Stimulated activated memory B cell treated with anti-CD40 and anti-IgM and Interleukin-4, amounts not matched to agents 10 μg/mL and 1 μg/mL and 100 μg/mL, for 72 hours (primary cell): ENCODE measurements around the gene ANKMY1.
"Not testable (repeated sequence)": the region's sequence is repeated elsewhere in the genome, so short reads cannot be mapped to it uniquely, and the experiment has no call there.

Source experiments
- ATAC-seq: fragments of 150-1000 bp; cut with Tn5 transposase; 2 replicates; pipeline ENCODE4 v1.10.0; 2021
- H3K27ac Mint-ChIP-seq: one replicate; pipeline ENCODE4 v1.8.0; 2022; ENCODE audit warnings: mild to moderate bottlenecking, mixed read lengths
- H3K27me3 Mint-ChIP-seq: one replicate; pipeline ENCODE4 v1.8.0; 2022; ENCODE audit warnings: mixed read lengths
- H3K36me3 Mint-ChIP-seq: one replicate; pipeline ENCODE4 v1.8.0; 2022; ENCODE audit warnings: mixed read lengths
- H3K4me1 Mint-ChIP-seq: one replicate; pipeline ENCODE4 v1.8.0; 2022; ENCODE audit warnings: mixed read lengths
- H3K4me3 Mint-ChIP-seq: one replicate; pipeline ENCODE4 v1.8.0; 2022; ENCODE audit warnings: mild to moderate bottlenecking, moderate library complexity, mixed read lengths
- H3K9me3 Mint-ChIP-seq: one replicate; pipeline ENCODE4 v1.8.0; 2022; ENCODE audit warnings: mixed read lengths

ANKMY1 gene

GRCh38 chr2:240530181-240530580 is 27.6 kb downstream of the ANKMY1 start:
- H3K36me3 Mint-ChIP-seq = peaks cover 90% of the 10 kb centered on the region
- H3K9me3 Mint-ChIP-seq = peaks cover 24% of the 10 kb centered on the region
- ATAC-seq = no peak
- H3K27ac Mint-ChIP-seq = no peak overlapping the region
- no peak overlapping the region for H3K4me3 Mint-ChIP-seq
- H3K27me3 Mint-ChIP-seq = no peaks in the 10 kb centered on the region
- peaks cover 11% of the 10 kb centered on the region for H3K4me1 Mint-ChIP-seq

- peaks cover 24% of the 10 kb centered on the region for H3K9me3 Mint-ChIP-seq
- no peak overlapping the region for H3K27ac Mint-ChIP-seq
- H3K4me3 Mint-ChIP-seq = no peak overlapping the region
- no peak for ATAC-seq
- peaks cover 11% of the 10 kb centered on the region for H3K4me1 Mint-ChIP-seq
- peaks cover 90% of the 10 kb centered on the region for H3K36me3 Mint-ChIP-seq
- no peaks in the 10 kb centered on the region for H3K27me3 Mint-ChIP-seq
Measured at GRCh38 chr2:240529344-240529999, 28.3 kb downstream of the ANKMY1 start.

GRCh38 chr2:240528406-240529040 is 29.3 kb downstream of the ANKMY1 start:
- Mint-ChIP-seq H3K4me1 (peaks cover 11% of the 10 kb centered on the region), H3K27ac (no peak overlapping the region), H3K4me3 (no peak overlapping the region), H3K36me3 (peaks cover 91% of the 10 kb centered on the region), H3K9me3 (peaks cover 22% of the 10 kb centered on the region), H3K27me3 (no peaks in the 10 kb centered on the region)
- ATAC-seq = no peak

- H3K36me3 Mint-ChIP-seq = peaks cover 94% of the 10 kb centered on the region
- ATAC-seq = no peak
- peaks cover 23% of the 10 kb centered on the region for H3K9me3 Mint-ChIP-seq
- peaks cover 11% of the 10 kb centered on the region for H3K4me1 Mint-ChIP-seq
- no peak overlapping the region for H3K27ac Mint-ChIP-seq
- no peak overlapping the region for H3K4me3 Mint-ChIP-seq
- no peaks in the 10 kb centered on the region for H3K27me3 Mint-ChIP-seq
Measured at GRCh38 chr2:240527153-240527750, 30.5 kb downstream of the ANKMY1 start.

- H3K36me3 Mint-ChIP-seq = peaks cover 93% of the 10 kb centered on the region
- peaks cover 16% of the 10 kb centered on the region for H3K9me3 Mint-ChIP-seq
- no peaks in the 10 kb centered on the region for H3K27me3 Mint-ChIP-seq
- H3K4me3 Mint-ChIP-seq = no peak overlapping the region
- ATAC-seq = no peak
- peaks cover 11% of the 10 kb centered on the region for H3K4me1 Mint-ChIP-seq
- H3K27ac Mint-ChIP-seq = no peak overlapping the region
Measured at GRCh38 chr2:240526521-240526920, 31.3 kb downstream of the ANKMY1 start.

- Mint-ChIP-seq H3K4me3 (no peak overlapping the region), H3K9me3 (peaks cover 15% of the 10 kb centered on the region), H3K36me3 (peaks cover 88% of the 10 kb centered on the region), H3K4me1 (peaks cover 13% of the 10 kb centered on the region), H3K27me3 (no peaks in the 10 kb centered on the region), H3K27ac (no peak overlapping the region)
- no peak for ATAC-seq
Measured at GRCh38 chr2:240525802-240526201, 32.0 kb downstream of the ANKMY1 start.

- Mint-ChIP-seq H3K27me3 (no peaks in the 10 kb centered on the region), H3K27ac (no peak overlapping the region), H3K36me3 (peaks cover 86% of the 10 kb centered on the region), H3K4me3 (no peak overlapping the region), H3K4me1 (peaks cover 17% of the 10 kb centered on the region), H3K9me3 (peaks cover 18% of the 10 kb centered on the region)
- ATAC-seq = no peak
Measured at GRCh38 chr2:240524963-240525718, 32.6 kb downstream of the ANKMY1 start.

GRCh38 chr2:240523451-240524281 is 34.1 kb downstream of the ANKMY1 start:
- Mint-ChIP-seq H3K27me3 (no peaks in the 10 kb centered on the region), H3K9me3 (peaks cover 14% of the 10 kb centered on the region), H3K4me3 (no peak overlapping the region), H3K27ac (no peak overlapping the region), H3K36me3 (peaks cover 79% of the 10 kb centered on the region), H3K4me1 (peaks cover 11% of the 10 kb centered on the region)
- ATAC-seq = no peak

- Mint-ChIP-seq H3K36me3 (peaks cover 82% of the 10 kb centered on the region), H3K27me3 (no peaks in the 10 kb centered on the region), H3K4me1 (peaks cover 11% of the 10 kb centered on the region), H3K4me3 (no peak overlapping the region), H3K27ac (no peak overlapping the region), H3K9me3 (peaks cover 11% of the 10 kb centered on the region)
- ATAC-seq = no peak
Measured at GRCh38 chr2:240522406-240522805, 35.4 kb downstream of the ANKMY1 start.

- not testable (repeated sequence) for H3K27me3 Mint-ChIP-seq, H3K27ac Mint-ChIP-seq, ATAC-seq, H3K4me1 Mint-ChIP-seq, H3K9me3 Mint-ChIP-seq, H3K4me3 Mint-ChIP-seq
- H3K36me3 Mint-ChIP-seq = peaks cover 77% of the 10 kb centered on the region
Measured at GRCh38 chr2:240521885-240522284, 35.9 kb downstream of the ANKMY1 start.

- H3K4me3 Mint-ChIP-seq = no peak overlapping the region
- H3K9me3 Mint-ChIP-seq = peaks cover 5% of the 10 kb centered on the region
- no peak for ATAC-seq
- no peaks in the 10 kb centered on the region for H3K27me3 Mint-ChIP-seq
- peaks cover 70% of the 10 kb centered on the region for H3K36me3 Mint-ChIP-seq
- no peak overlapping the region for H3K27ac Mint-ChIP-seq
- H3K4me1 Mint-ChIP-seq = peaks cover 6% of the 10 kb centered on the region
Measured at GRCh38 chr2:240520974-240521350, 36.8 kb downstream of the ANKMY1 start.

- ATAC-seq = no peak
- peaks cover 5% of the 10 kb centered on the region for H3K9me3 Mint-ChIP-seq
- peaks cover 65% of the 10 kb centered on the region for H3K36me3 Mint-ChIP-seq
- no peak overlapping the region for H3K27ac Mint-ChIP-seq
- H3K4me1 Mint-ChIP-seq = peaks cover 6% of the 10 kb centered on the region
- H3K27me3 Mint-ChIP-seq = no peaks in the 10 kb centered on the region
- no peak overlapping the region for H3K4me3 Mint-ChIP-seq
Measured at GRCh38 chr2:240520130-240520973, 37.4 kb downstream of the ANKMY1 start.

GRCh38 chr2:240519396-240520129 is 38.2 kb downstream of the ANKMY1 start:
- no peak for ATAC-seq
- Mint-ChIP-seq H3K4me1 (peaks cover 6% of the 10 kb centered on the region), H3K27ac (no peak overlapping the region), H3K9me3 (peaks cover 5% of the 10 kb centered on the region), H3K36me3 (peaks cover 57% of the 10 kb centered on the region), H3K27me3 (no peaks in the 10 kb centered on the region), H3K4me3 (no peak overlapping the region)
